SK-N-SH (cell line): ENCODE data around the gene RELT. TPM values are rescaled to one million over a fixed set of nuclear protein-coding genes. Genes with fewer than 3 reads are reported as not detected.

Source experiments
- CTCF ChIA-PET: fragments of 300-600, 350-600 bp; formaldehyde crosslinking; extraction: SDS; loops from one replicate; lab custom pipeline; 2021; lab: Yijun Ruan, JAX
- POLR2A ChIA-PET: fragments of 350-600 bp; sonication (Branson Sonifier 250); formaldehyde crosslinking; extraction: SDS; loops from one replicate; lab custom pipeline; 2020; ENCODE audit warnings: antibody characterized with exemption, inconsistent platforms; lab: Yijun Ruan, JAX
- DNase-seq: peaks from one replicate; pipeline ENCODE4 v3.0.0; 2012
- H2AFZ ChIP-seq: fragments of 200-600 bp; sonication (generic); 2 replicates; pipeline ENCODE4 v1.8.1; 2016; ENCODE audit warnings: antibody characterized with exemption, mild to moderate bottlenecking, low read depth
- H3F3A ChIP-seq: fragments of 200-600 bp; sonication (generic); replicated peaks from 2 replicates; pipeline ENCODE3; 2016; ENCODE audit warnings: antibody characterized with exemption, mild to moderate bottlenecking; ENCODE audit not compliant: insufficient read depth
- H3K27ac ChIP-seq, 2 experiments: fragments of 200-500 bp in 1 of 2; fragments of 200-600 bp in 1 of 2; sonication (Bioruptor generic) in 1 of 2; sonication (generic), shearing (Covaris generic) in 1 of 2; 2 replicates each; pipeline versions ENCODE4 v1.5.1 to v1.6.1; 2014 to 2016; ENCODE audit warnings: low read depth in 2 of 2, inconsistent platforms in 1 of 2, low read length in 1 of 2, mild to moderate bottlenecking in 1 of 2, mixed read lengths in 1 of 2
- H3K27me3 ChIP-seq: fragments of 200-600 bp; sonication (generic), shearing (Covaris generic); 2 replicates; pipeline ENCODE4 v1.6.1; 2016; ENCODE audit warnings: mixed run types; ENCODE audit not compliant: insufficient read depth
- H3K36me3 ChIP-seq, 2 experiments: fragments of 200-500 bp in 1 of 2; fragments of 200-600 bp in 1 of 2; sonication (Bioruptor generic) in 1 of 2; sonication (generic) in 1 of 2; replicated peaks in 1 of 2; 2 replicates each; pipeline versions ENCODE3 to v1.5.1; 2014 to 2016; ENCODE audit warnings: low read length in 1 of 2, mild to moderate bottlenecking in 1 of 2; ENCODE audit not compliant: insufficient read depth in 2 of 2, control insufficient read depth in 1 of 2
- H3K4me1 ChIP-seq, 2 experiments: fragments of 200-500 bp in 1 of 2; fragments of 200-600 bp in 1 of 2; sonication (Bioruptor generic) in 1 of 2; sonication (generic), shearing (Covaris generic) in 1 of 2; 2 replicates each; pipeline versions ENCODE4 v1.5.1 to v1.6.1; 2014 to 2016; ENCODE audit warnings: low read depth in 1 of 2, low read length in 1 of 2, mixed run types in 1 of 2; ENCODE audit not compliant: insufficient read depth in 2 of 2, control insufficient read depth in 1 of 2
- H3K4me2 ChIP-seq: fragments of 200-600 bp; sonication (generic), shearing (Covaris generic); 2 replicates; pipeline ENCODE4 v1.6.1; 2017; ENCODE audit warnings: mixed run types
- H3K4me3 ChIP-seq, 2 experiments: fragments of 200-500 bp in 1 of 2; fragments of 200-600 bp in 1 of 2; sonication (Bioruptor generic) in 1 of 2; sonication (generic), shearing (Covaris generic) in 1 of 2; 2 replicates each; pipeline versions ENCODE4 v1.5.1 to v1.8.1; 2014 to 2016; ENCODE audit warnings: low read depth in 2 of 2, inconsistent platforms in 1 of 2, low read length in 1 of 2, mild to moderate bottlenecking in 1 of 2, mixed read lengths in 1 of 2, moderate library complexity in 1 of 2
- H3K79me2 ChIP-seq: fragments of 200-600 bp; sonication (generic); 2 replicates; pipeline ENCODE4 v1.8.1; 2017; ENCODE audit warnings: mild to moderate bottlenecking; ENCODE audit not compliant: insufficient read depth
- H3K9ac ChIP-seq: fragments of 200-600 bp; sonication (generic); 2 replicates; pipeline ENCODE4 v1.6.1; 2017; ENCODE audit warnings: mixed run types
- H3K9me2 ChIP-seq: fragments of 200-600 bp; sonication (generic); 2 replicates; pipeline ENCODE4 v1.6.1; 2017; ENCODE audit warnings: mixed run types
- H3K9me3 ChIP-seq: fragments of 200-600 bp; sonication (generic); 2 replicates; pipeline ENCODE4 v1.6.1; 2017; ENCODE audit warnings: mixed run types, mild to moderate bottlenecking, moderate library complexity
- H4K20me1 ChIP-seq: fragments of 200-600 bp; sonication (generic); 2 replicates; pipeline ENCODE4 v1.6.1; 2017; ENCODE audit warnings: mild to moderate bottlenecking, mixed run types; ENCODE audit not compliant: insufficient read depth
- EP300 ChIP-seq, 2 experiments: IDR thresholded peaks; 2 replicates each; pipeline versions ENCODE4 v1.4.0 to v1.6.1; 2012; ENCODE audit warnings: borderline replicate concordance in 1 of 2, low read depth in 1 of 2, low read length in 1 of 2
- EZH2phosphoT487 ChIP-seq: fragments of 200-600 bp; sonication (generic); IDR thresholded peaks from 2 replicates; pipeline ENCODE4 v1.6.1; 2017; ENCODE audit warnings: low read depth, mixed run types, mild to moderate bottlenecking, antibody characterized with exemption, moderate library complexity, borderline replicate concordance
- FOSL2 ChIP-seq: IDR thresholded peaks from 2 replicates; pipeline ENCODE4 v1.4.0; 2012; ENCODE audit warnings: low read depth, mild to moderate bottlenecking, moderate library complexity, borderline replicate concordance
- FOXM1 ChIP-seq: IDR thresholded peaks from 2 replicates; pipeline ENCODE4 v1.4.0; 2012; ENCODE audit warnings: low read depth, mild to moderate bottlenecking
- IRF3 ChIP-seq: fragments of 150-350 bp; IDR thresholded peaks from 2 replicates; pipeline ENCODE4 v1.6.1; 2016; ENCODE audit warnings: mild to moderate bottlenecking, low read depth, low read length
- MXI1 ChIP-seq: IDR thresholded peaks from 2 replicates; pipeline ENCODE4 v1.6.1; 2012; ENCODE audit warnings: mild to moderate bottlenecking, low read depth, low read length, improper control_type of control experiment
- NRF1 ChIP-seq: IDR thresholded peaks from 2 replicates; pipeline ENCODE4 v1.6.1; 2012; ENCODE audit warnings: low read depth, mild to moderate bottlenecking, low read length
- PBX3 ChIP-seq: IDR thresholded peaks from 2 replicates; pipeline ENCODE4; 2012
- RFX5 ChIP-seq: IDR thresholded peaks from 2 replicates; pipeline ENCODE4 v1.6.1; 2012; ENCODE audit warnings: mild to moderate bottlenecking, improper control_type of control experiment, low read length
- SIN3A ChIP-seq: IDR thresholded peaks from 2 replicates; pipeline ENCODE4 v1.6.1; 2012; ENCODE audit warnings: low read depth, mild to moderate bottlenecking, low read length, moderate library complexity, borderline replicate concordance
- TCF12 ChIP-seq: IDR thresholded peaks from 2 replicates; pipeline ENCODE4 v1.4.0; 2012
- TEAD4 ChIP-seq: IDR thresholded peaks from 2 replicates; pipeline ENCODE4 v1.4.0; 2012; ENCODE audit warnings: mild to moderate bottlenecking, borderline replicate concordance; ENCODE audit not compliant: insufficient read depth
- USF1 ChIP-seq: IDR thresholded peaks from 2 replicates; pipeline ENCODE4 v1.4.0; 2012; ENCODE audit warnings: low read depth, borderline replicate concordance
- USF2 ChIP-seq: fragments of 150-350 bp; IDR thresholded peaks from 2 replicates; pipeline ENCODE4 v1.6.1; 2017; ENCODE audit warnings: antibody characterized with exemption, low read length, low read depth, borderline replicate concordance
- WGBS: methylation state at CpG from one replicate; pipeline ENCODE4 v1.1.6; 2017; ENCODE audit warnings: low lambda C conversion rate; 5-methylcytosine and 5-hydroxymethylcytosine counted together
- polyA plus RNA-seq, 3 experiments: library from polyadenylated mRNA; depleted of rRNA; stranded (reverse); fragments of >200 nt; gene quantifications; 2 replicates each; pipeline ENCODE4 v1.2.3, GENCODE V29; 2012

RELT gene
- polyA plus RNA-seq, 1 of the 3 experiments (the other 2 are of a cell fraction): 4.3 TPM

- CTCF ChIA-PET: interaction anchor here (0.8 to 10.2 kb wide), 5 partner anchors 48 to 263 kb away, joined by 3 to 122 read pairs (median 6); no protein-coding TSS in a partner anchor
- H3K27ac ChIP-seq: no peak overlapping the region
- H3K9me2 ChIP-seq: no peaks in the 10 kb centered on the region
- POLR2A ChIA-PET: no interaction called here
- H3K9me3 ChIP-seq: no peaks in the 10 kb centered on the region
- peaks cover 9% of the 10 kb centered on the region for H3F3A ChIP-seq
- H2AFZ ChIP-seq: no peak overlapping the region
- H3K4me3 ChIP-seq: no peak overlapping the region
- H3K79me2 ChIP-seq: no peaks in the 10 kb centered on the region
- no peak overlapping the region for H3K4me2 ChIP-seq
- no peaks in the 10 kb centered on the region for H3K27me3 ChIP-seq
- TF ChIP-seq TEAD4 (no peak), MXI1 (no peak), PBX3 (no peak), USF2 (no peak), FOSL2 (no peak), SIN3A (no peak), NRF1 (no peak), EP300 (IDR thresholded peaks at IDR 0.05; ENCODE audit: borderline replicate concordance in 1 of 2, low read depth in 1 of 2, low read length in 1 of 2) (no peak), IRF3 (no peak), TCF12 (no peak), FOXM1 (no peak), RFX5 (no peak), USF1 (no peak), EZH2phosphoT487 (no peak)
- TF ChIP-seq, all 33 proteins: peak for 0
- H3K9ac ChIP-seq: no peak overlapping the region
- DNase-seq: no peak
- H3K4me1 ChIP-seq: no peaks in the 10 kb centered on the region; a peak in 1 of 4 replicates
- 86% methylated on average over 2 of the region's 5 CpGs for WGBS
- H3K36me3 ChIP-seq: peaks cover 3 to 10% of the 10 kb centered on the region in 2 experiments
- peaks cover 3% of the 10 kb centered on the region; the same call in 1 of the 2 replicates for H4K20me1 ChIP-seq
These were observed 21.9 kb downstream of the RELT start for GRCh38 chr11:73398132-73398526.
